Common myeloid progenitor, CD34-positive (primary cell): ENCODE data around the gene PMIS2.

Source experiments
- CTCF ChIA-PET: fragments of 350-600 bp; sonication (Branson Sonifier 250); formaldehyde crosslinking; loops from one replicate; lab custom pipeline; 2021; ENCODE audit warnings: antibody characterized with exemption; lab: Charles Lee
- POLR2A ChIA-PET: fragments of 350-600 bp; sonication (Branson Sonifier 250); formaldehyde crosslinking; loops from one replicate; lab custom pipeline; 2021; ENCODE audit warnings: antibody characterized with exemption; lab: Charles Lee
- DNase-seq, 3 donors: peaks; one replicate each; pipeline versions ENCODE4 v3.0.0 to v3.0.0-alpha.2; 2013
- H3K27ac ChIP-seq, 2 experiments: 1 replicate in 1 of 2; 2 replicates in 1 of 2; pipeline ENCODE4 v1.7.0; 2013; ENCODE audit warnings: inconsistent platforms in 2 of 2, low read length in 2 of 2, mild to moderate bottlenecking in 2 of 2, low read depth in 1 of 2, moderate library complexity in 1 of 2; ENCODE audit not compliant: severe bottlenecking in 2 of 2, insufficient read depth in 1 of 2, poor library complexity in 1 of 2
- H3K27me3 ChIP-seq, 5 experiments: replicated peaks in 2 of 5; 1 replicate in 3 of 5; 2 replicates in 2 of 5; pipeline versions ENCODE4 v1.6.1 to v1.7.0; 2013; ENCODE audit warnings: low read length in 4 of 5, mild to moderate bottlenecking in 2 of 5, moderate library complexity in 2 of 5, inconsistent platforms in 1 of 5; ENCODE audit not compliant: insufficient read depth in 5 of 5, control insufficient read depth in 4 of 5
- H3K36me3 ChIP-seq, 4 experiments: 1 replicate in 2 of 4; 2 replicates in 2 of 4; pipeline versions ENCODE4 v1.6.1 to v1.7.0; 2013; ENCODE audit warnings: low read length in 3 of 4, control low read depth in 1 of 4, mild to moderate bottlenecking in 1 of 4; ENCODE audit not compliant: control insufficient read depth in 4 of 4, insufficient read depth in 4 of 4
- H3K4me1 ChIP-seq, 4 experiments: 1 replicate in 3 of 4; 2 replicates in 1 of 4; pipeline versions ENCODE4 v1.6.1 to v1.7.1; 2013; ENCODE audit warnings: low read length in 3 of 4, mild to moderate bottlenecking in 3 of 4, control low read depth in 1 of 4, inconsistent platforms in 1 of 4, moderate library complexity in 1 of 4; ENCODE audit not compliant: control insufficient read depth in 4 of 4, insufficient read depth in 4 of 4; ENCODE audit errors: control extremely low read depth in 1 of 4
- H3K4me3 ChIP-seq, 7 experiments: 1 replicate in 4 of 7; 2 replicates in 3 of 7; pipeline versions ENCODE4 v1.5.1 to v1.7.0; 2013; ENCODE audit warnings: mild to moderate bottlenecking in 7 of 7, low read length in 6 of 7, moderate library complexity in 6 of 7, inconsistent platforms in 2 of 7, low read depth in 2 of 7, control low read depth in 1 of 7; ENCODE audit not compliant: insufficient read depth in 4 of 7, control insufficient read depth in 1 of 7; ENCODE audit errors: extremely low read depth in 1 of 7
- H3K9me3 ChIP-seq, 5 experiments: 1 replicate in 4 of 5; 2 replicates in 1 of 5; pipeline versions ENCODE4 v1.6.1 to v1.7.1; 2013; ENCODE audit warnings: low read length in 4 of 5, mild to moderate bottlenecking in 2 of 5, inconsistent platforms in 1 of 5, low read depth in 1 of 5, moderate library complexity in 1 of 5; ENCODE audit not compliant: control insufficient read depth in 4 of 5, insufficient read depth in 2 of 5; ENCODE audit errors: control extremely low read depth in 1 of 5
- WGBS: methylation state at CpG from one replicate; pipeline ENCODE4 v1.1.5; 2013; ENCODE audit not compliant: insufficient coverage; 5-methylcytosine and 5-hydroxymethylcytosine counted together

PMIS2 gene

DNA sequence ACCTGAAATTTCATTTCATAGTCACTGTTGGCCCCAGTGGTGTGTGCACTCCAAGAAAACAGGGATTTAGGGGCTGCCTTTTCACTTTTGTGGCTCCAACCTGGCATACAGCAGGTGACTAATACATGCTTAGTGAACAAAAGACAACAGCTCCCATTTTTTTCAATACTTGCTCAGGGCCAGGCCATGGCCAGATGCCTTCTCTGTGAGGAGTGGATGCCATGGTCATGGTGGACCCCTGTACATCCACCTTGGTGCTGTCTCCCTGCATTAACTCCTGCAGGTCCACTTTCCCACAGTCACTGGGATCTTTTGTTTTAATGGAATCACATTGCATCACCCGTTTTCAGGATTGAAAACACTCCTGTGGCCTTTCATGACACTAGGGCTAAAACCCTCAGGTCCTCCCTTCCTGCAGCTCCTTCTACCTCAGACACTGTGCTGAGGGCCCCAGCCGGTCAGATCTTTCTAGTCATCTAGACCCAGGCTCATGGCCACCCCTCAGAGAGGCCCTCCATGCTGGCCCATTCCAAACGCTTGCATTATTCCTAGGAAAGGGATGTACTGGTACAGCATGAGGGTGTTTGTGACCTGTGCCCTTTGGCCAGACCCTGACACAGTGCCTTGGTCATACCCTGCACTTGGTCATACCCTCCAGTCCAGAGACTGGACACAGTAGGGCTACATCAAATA lies 41.7 kb upstream of the PMIS2 start:
- Histone ChIP-seq H3K27ac (peak overlapping the region in 1 of 2 experiments; percentile 88), H3K4me1 (peaks cover 1 to 22% (median 18%) of the 10 kb centered on the region in 4 experiments), H3K4me3 (peak overlapping the region in 6 of 7 experiments; percentile 79 to 96 (median 89)), H3K9me3 (no peaks in the 10 kb centered on the region), H3K36me3 (peaks cover 0 to 27% (median 5%) of the 10 kb centered on the region in 4 experiments), H3K27me3 (no peaks in the 10 kb centered on the region)
- ChIA-PET CTCF (interaction anchor here (1.0 to 1.3 kb wide), 2 partner anchors 15 to 35 kb away, joined by 3 read pairs; no protein-coding TSS in a partner anchor), POLR2A (no interaction called here)
- WGBS = 100% methylated on average over 3 of the region's 3 CpGs
- DNase-seq = no peak

DNA sequence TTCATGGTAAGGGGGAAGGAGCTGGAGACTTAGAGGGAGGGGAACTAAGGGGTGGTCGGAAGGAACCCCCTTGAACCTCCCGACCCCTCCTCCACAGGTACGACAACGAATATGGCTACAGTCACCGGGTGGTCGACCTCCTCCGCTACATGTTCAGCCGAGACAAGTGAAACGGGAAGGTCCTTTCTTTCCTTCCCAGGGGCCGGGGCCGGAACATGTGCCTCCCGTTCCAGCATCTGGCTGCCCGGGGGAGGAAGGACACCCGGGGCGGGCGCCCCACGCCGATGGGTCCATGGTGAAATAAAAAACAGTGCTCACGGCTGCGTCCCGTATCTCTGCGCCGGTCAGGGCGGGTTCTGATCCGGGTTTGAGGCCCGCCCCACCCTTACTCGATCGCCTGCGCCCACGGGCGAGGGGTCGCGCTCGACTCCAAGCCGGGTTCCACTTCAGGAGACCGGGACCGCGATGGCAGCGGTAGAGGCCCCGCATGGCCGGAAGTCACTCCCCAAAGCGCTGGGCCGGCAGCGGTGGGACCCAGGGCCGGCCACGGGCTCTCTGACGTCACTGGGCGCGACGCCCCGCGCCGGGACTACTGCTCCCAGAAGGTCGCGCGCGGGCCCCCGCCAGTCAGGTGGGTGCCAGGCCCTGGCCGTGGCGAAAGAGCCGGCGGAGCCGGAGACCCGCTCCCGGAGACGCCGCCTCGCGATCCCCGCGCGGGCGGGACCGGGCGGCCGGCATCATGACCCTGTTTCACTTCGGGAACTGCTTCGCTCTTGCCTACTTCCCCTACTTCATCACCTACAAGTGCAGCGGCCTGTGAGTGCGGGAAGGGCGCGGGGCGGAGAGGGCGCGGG lies 40.7 kb upstream of the PMIS2 start, which contains the start of gene TMEM147:
TMEM147 (plus strand) TSS at position 626 of the 854 bp plus-strand sequence; CDS start at position 740, 114 bp downstream.
- Histone ChIP-seq H3K4me3 (peak within 1 kb of the TSS; percentile 71 to 96 (median 88)), H3K4me1 (peaks cover 1 to 23% (median 18%) of the 10 kb centered on the region in 4 experiments), H3K27ac (peak within 1 kb of the TSS; percentile 61 to 88), H3K27me3 (no peaks in the 10 kb centered on the region), H3K9me3 (no peaks in the 10 kb centered on the region), H3K36me3 (peaks cover 0 to 26% (median 5%) of the 10 kb centered on the region in 4 experiments)
- DNase-seq = peak; percentile 75 to 84 (median 78)
- 0% methylated on average over 65 of the region's 85 CpGs for WGBS
- ChIA-PET CTCF (no interaction called here), POLR2A (no interaction called here)

DNA sequence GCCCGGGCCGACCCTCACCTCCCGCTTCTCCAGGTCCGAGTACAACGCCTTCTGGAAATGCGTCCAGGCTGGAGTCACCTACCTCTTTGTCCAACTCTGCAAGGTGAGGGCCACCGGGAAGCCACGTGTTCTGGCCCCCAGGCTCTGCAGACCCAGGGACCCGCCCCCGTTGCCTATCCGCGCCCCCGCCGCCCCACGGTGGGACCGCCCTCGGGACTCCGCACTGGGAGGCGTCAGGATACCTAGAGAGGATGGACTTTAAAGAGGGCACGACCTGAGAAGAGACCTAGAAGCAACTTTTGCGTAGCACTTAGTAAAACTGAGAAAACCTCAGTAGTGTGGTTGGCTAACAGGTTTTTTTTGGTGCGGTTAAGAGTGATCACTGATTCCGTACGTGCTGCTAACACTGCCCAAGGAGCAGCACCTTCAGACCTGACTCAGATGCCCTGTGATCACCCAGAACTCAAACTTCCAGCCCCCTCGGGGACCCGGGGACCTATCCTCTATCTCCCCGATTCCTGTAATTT lies 40.1 kb upstream of the PMIS2 start:
- H3K9me3 ChIP-seq = no peaks in the 10 kb centered on the region
- 2% methylated on average over 27 of the region's 27 CpGs for WGBS
- H3K27ac ChIP-seq = peak overlapping the region; percentile 61 to 88
- H3K27me3 ChIP-seq = no peaks in the 10 kb centered on the region
- H3K4me3 ChIP-seq = peak overlapping the region; percentile 71 to 96 (median 88)
- DNase-seq = peak in 2 of 3 donors; percentile 45 to 55
- H3K36me3 ChIP-seq = peaks cover 0 to 31% (median 5%) of the 10 kb centered on the region in 4 experiments
- peaks cover 1 to 23% (median 18%) of the 10 kb centered on the region in 4 experiments for H3K4me1 ChIP-seq
- POLR2A ChIA-PET = no interaction called here
- CTCF ChIA-PET = interaction anchor here (3.5 kb wide), 1 partner anchor 35 kb away, joined by 16 read pairs; no protein-coding TSS in a partner anchor

DNA sequence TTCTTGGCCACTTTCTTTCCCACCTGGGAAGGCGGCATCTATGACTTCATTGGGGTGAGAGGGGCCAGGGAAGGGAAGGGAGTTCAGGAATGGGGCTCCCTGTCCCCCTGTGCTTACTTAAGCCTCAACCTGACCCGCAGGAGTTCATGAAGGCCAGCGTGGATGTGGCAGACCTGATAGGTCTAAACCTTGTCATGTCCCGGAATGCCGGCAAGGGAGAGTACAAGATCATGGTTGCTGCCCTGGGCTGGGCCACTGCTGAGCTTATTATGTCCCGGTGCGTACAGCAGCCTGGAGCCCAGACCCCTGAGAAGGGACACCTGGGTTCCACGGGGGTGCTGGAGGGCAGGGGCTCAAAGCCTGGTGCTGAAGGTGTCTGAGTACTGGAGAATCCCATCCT lies 39.4 kb upstream of the PMIS2 start:
- 99% methylated on average over 7 of the region's 8 CpGs for WGBS
- Histone ChIP-seq H3K36me3 (peaks cover 0 to 30% (median 5%) of the 10 kb centered on the region in 4 experiments), H3K9me3 (no peaks in the 10 kb centered on the region), H3K27me3 (no peaks in the 10 kb centered on the region), H3K4me3 (peak overlapping the region in 5 of 7 experiments; percentile 83 to 96 (median 90)), H3K4me1 (peaks cover 1 to 23% (median 18%) of the 10 kb centered on the region in 4 experiments), H3K27ac (no peak overlapping the region)
- ChIA-PET POLR2A (no interaction called here), CTCF (interaction anchor here (3.5 kb wide), 1 partner anchor 36 kb away, joined by 16 read pairs; no protein-coding TSS in a partner anchor)
- DNase-seq = no peak

DNA sequence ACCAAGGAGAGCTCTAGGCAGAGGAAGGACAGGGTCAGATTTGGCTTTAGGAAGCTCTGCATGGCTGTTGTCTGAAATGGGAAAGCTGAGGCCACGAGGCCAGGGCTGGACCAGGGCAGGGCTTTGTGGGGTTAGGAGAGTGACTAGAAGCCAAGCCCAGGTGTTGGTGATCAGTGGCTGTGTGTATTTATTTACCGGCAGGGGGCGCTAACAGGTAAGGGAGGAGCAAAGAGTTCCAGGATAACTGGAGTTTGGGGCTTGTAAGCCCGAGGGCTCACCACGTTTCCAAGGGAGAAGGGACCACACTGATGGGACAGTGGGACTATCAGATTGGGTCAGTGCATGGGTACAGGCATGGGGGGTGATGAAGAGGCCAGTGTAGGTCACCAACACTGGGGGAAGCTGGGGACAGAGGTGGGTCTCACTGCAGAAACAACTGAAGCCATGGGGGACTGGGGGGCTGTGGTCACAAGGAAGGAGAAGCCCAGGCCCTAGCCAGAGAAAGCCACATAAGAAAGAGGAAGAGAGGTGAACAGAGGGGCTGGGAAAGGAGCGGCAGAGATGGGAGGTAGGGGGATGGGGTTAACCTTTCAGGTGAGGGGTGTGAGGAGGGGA lies 36.7 kb upstream of the PMIS2 start:
- POLR2A ChIA-PET = interaction anchor here (0.5 to 0.6 kb wide), 2 partner anchors 110 to 111 kb away, joined by 3 read pairs; no protein-coding TSS in a partner anchor

DNA sequence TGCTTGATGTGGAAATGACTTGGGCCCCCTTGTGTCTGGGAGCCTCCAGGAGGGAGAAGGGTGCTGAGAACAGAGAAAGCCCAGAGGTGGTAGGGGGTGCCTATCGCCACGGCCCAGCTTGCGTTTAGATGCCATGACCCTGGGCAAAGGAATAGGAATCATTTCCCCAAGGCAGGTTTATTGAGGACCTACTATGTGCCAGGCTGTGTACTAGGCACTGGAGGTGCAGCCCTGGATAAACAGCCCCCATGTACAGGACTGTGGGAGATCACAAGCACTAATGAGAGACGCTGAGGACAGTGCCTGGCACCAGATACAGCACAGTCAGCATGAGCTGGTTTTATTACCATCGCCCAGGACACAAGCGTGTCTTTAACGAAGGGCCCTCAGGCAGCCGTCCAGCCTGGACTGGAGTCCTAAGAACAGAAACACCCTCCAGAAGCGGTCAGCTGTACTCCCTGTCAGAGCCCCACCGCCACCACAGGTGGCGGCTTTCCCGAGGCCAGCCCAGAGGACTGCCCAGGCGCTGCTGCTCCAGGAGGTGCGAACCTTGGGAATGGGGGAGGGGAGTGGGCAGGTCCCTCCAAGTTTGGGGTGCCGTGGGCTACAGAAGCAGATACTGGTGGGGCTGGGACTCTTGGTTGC lies 36.0 kb upstream of the PMIS2 start:
- ChIA-PET POLR2A (interaction anchor here (0.5 to 0.6 kb wide), 2 partner anchors 110 to 111 kb away, joined by 3 read pairs; no protein-coding TSS in a partner anchor), CTCF (interaction anchor here (1.0 to 3.7 kb wide), 9 partner anchors 9 to 78 kb away, joined by 3 to 19 read pairs (median 5); partner anchors contain the start of genes ATP4A and RBM42)
- 97% methylated on average over 12 of the region's 15 CpGs for WGBS
- H3K27me3 ChIP-seq = peaks cover 0 to 1% (median 0%) of the 10 kb centered on the region in 5 experiments
- no peaks in the 10 kb centered on the region for H3K9me3 ChIP-seq
- H3K36me3 ChIP-seq = peaks cover 0 to 16% (median 0%) of the 10 kb centered on the region in 4 experiments
- no peak for DNase-seq
- peaks cover 0 to 13% (median 9%) of the 10 kb centered on the region in 4 experiments for H3K4me1 ChIP-seq
- H3K4me3 ChIP-seq = no peak overlapping the region
- H3K27ac ChIP-seq = no peak overlapping the region

More for the DNA sequence above, 36.7 kb upstream of the PMIS2 start:
- WGBS = 29% methylated on average over 6 of the region's 6 CpGs
- H3K9me3 ChIP-seq = no peaks in the 10 kb centered on the region
- peaks cover 0 to 16% (median 0%) of the 10 kb centered on the region in 4 experiments for H3K36me3 ChIP-seq
- H3K4me1 ChIP-seq = peaks cover 1 to 20% (median 15%) of the 10 kb centered on the region in 4 experiments
- H3K4me3 ChIP-seq = no peak overlapping the region
- no peaks in the 10 kb centered on the region for H3K27me3 ChIP-seq
- CTCF ChIA-PET = interaction anchor here (0.6 to 3.7 kb wide), 18 partner anchors 9 to 341 kb away, joined by 3 to 19 read pairs (median 4); partner anchors contain the start of genes ATP4A, DMKN and RBM42
- peak; percentile 58 to 76 (median 73) for DNase-seq
- no peak overlapping the region for H3K27ac ChIP-seq
